NCI-H510A (cell line): ENCODE measurements around the gene ADAMTS2.

ENCODE experiments used
- DNase-seq: peaks from one replicate; lab custom pipeline; 2025; lab: John Stamatoyannopoulos, UW

Gene ADAMTS2

GRCh38 chr5:179139111-179139935 lies 205.9 kb downstream of the ADAMTS2 start:
- DNase-seq = no peak

- no peak for DNase-seq
These were observed 206.7 kb downstream of the ADAMTS2 start for GRCh38 chr5:179138568-179138925.

- no peak for DNase-seq
These were observed 207.4 kb downstream of the ADAMTS2 start for GRCh38 chr5:179137643-179138567.

GRCh38 chr5:179137016-179137642 lies 208.1 kb downstream of the ADAMTS2 start:
- no peak for DNase-seq

- DNase-seq = no peak
These were observed 209.6 kb downstream of the ADAMTS2 start for GRCh38 chr5:179135441-179136215.

GRCh38 chr5:179135006-179135405 lies 210.3 kb downstream of the ADAMTS2 start:
- DNase-seq = no peak

GRCh38 chr5:179134511-179134910 lies 210.8 kb downstream of the ADAMTS2 start:
- DNase-seq = no peak

GRCh38 chr5:179132586-179133355 lies 212.5 kb downstream of the ADAMTS2 start:
- no peak for DNase-seq

- no peak for DNase-seq
These were observed 213.2 kb downstream of the ADAMTS2 start for GRCh38 chr5:179131886-179132585.

GRCh38 chr5:179131321-179131835 lies 213.9 kb downstream of the ADAMTS2 start:
- no peak for DNase-seq

- DNase-seq = no peak
These were observed 215.1 kb downstream of the ADAMTS2 start for GRCh38 chr5:179130101-179130681.

- no peak for DNase-seq
These were observed 215.6 kb downstream of the ADAMTS2 start for GRCh38 chr5:179129607-179130071.

- no peak for DNase-seq
These were observed 216.3 kb downstream of the ADAMTS2 start for GRCh38 chr5:179128976-179129375.

- no peak for DNase-seq
These were observed 217.3 kb downstream of the ADAMTS2 start for GRCh38 chr5:179128041-179128365.

GRCh38 chr5:179127136-179128040 lies 217.9 kb downstream of the ADAMTS2 start:
- DNase-seq = no peak

GRCh38 chr5:179126506-179126991 lies 218.7 kb downstream of the ADAMTS2 start:
- DNase-seq = no peak

- DNase-seq = no peak
These were observed 219.3 kb downstream of the ADAMTS2 start for GRCh38 chr5:179125789-179126505.
